HL-60 (cell line): ENCODE results near the gene KCNG1.

ENCODE experiments used
- DNase-seq, 2 experiments: peaks; one replicate each; pipeline ENCODE4 v3.0.0-alpha.2; 2010 to 2020; ENCODE audit warnings: low read depth in 1 of 2, low spot score in 1 of 2
- H3K27ac ChIP-seq: fragments of 250-450 bp; sonication (Bioruptor Pico); replicated peaks from 2 replicates; pipeline ENCODE4 v1.5.1; 2020; ENCODE audit warnings: mild to moderate bottlenecking, moderate library complexity
- H3K27me3 ChIP-seq: fragments of 250-450 bp; sonication (Bioruptor Pico); 2 replicates; pipeline ENCODE4 v1.5.1; 2021; ENCODE audit warnings: mild to moderate bottlenecking, moderate library complexity; ENCODE audit not compliant: insufficient read depth, poor library complexity, severe bottlenecking
- H3K4me3 ChIP-seq: replicated peaks from 2 replicates; pipeline ENCODE4 v1.5.1; 2011; ENCODE audit warnings: mild to moderate bottlenecking, control low read depth, low read length; ENCODE audit not compliant: insufficient read depth
- GABPA ChIP-seq: IDR thresholded peaks from 2 replicates; pipeline ENCODE4 v1.6.1; 2012; ENCODE audit warnings: low read depth
- POLR2AphosphoS5 ChIP-seq: IDR thresholded peaks from 2 replicates; pipeline ENCODE4 v1.6.1; 2012; ENCODE audit warnings: low read depth
- SPI1 ChIP-seq: IDR thresholded peaks from 2 replicates; pipeline ENCODE4 v1.6.1; 2012; ENCODE audit warnings: low read depth, mild to moderate bottlenecking, borderline replicate concordance
- TF ChIP-seq, protein P1 (sequence below): IDR thresholded peaks from 2 replicates; pipeline ENCODE4 v1.6.1; 2012; ENCODE audit warnings: low read depth; ENCODE audit not compliant: insufficient replicate concordance
- TF ChIP-seq, protein P2 (sequence below): IDR thresholded peaks from one replicate; pipeline ENCODE4 v1.5.1; 2011; ENCODE audit warnings: low read length, control low read depth, inconsistent platforms; ENCODE audit not compliant: insufficient read depth

KCNG1 gene

DNA sequence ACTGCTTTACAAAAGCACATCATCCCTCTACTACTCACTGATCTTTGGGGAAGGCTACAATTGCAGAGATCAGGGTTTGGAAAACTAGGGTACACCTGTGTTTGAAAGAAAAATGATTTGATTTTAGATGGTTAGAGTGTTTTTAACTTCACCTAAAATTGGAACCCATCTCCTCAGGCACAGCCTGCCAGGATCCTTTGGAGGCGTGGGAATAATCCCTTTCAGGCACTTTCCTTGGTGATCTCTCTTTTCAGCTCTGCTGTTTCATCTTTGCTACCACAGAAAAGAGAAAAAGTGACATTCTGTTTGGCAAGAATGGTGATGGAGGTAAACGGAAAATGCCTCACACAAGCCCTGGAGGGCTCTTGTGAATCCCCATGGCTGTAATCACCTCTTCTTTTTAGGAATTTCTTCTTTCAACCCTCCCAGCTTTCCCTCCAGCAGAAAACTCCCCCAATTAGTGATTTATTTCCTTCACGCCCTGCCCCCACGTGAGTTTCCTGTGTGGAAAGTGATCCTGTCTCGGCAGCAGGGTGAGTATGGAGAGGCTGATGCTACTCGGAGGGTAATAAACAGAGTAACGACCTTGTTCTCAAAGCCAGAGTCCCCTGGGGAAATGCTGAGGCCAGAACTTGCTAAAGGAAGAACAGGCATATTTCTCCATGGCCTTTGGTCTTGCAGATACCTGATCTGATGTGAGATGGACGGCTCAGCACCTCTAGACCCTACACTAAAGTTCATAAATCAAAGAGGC is 9.2 kb downstream of the KCNG1 start:
- no peak for DNase-seq
- TF ChIP-seq POLR2AphosphoS5, result no peak
- TF ChIP-seq, protein P1, sequence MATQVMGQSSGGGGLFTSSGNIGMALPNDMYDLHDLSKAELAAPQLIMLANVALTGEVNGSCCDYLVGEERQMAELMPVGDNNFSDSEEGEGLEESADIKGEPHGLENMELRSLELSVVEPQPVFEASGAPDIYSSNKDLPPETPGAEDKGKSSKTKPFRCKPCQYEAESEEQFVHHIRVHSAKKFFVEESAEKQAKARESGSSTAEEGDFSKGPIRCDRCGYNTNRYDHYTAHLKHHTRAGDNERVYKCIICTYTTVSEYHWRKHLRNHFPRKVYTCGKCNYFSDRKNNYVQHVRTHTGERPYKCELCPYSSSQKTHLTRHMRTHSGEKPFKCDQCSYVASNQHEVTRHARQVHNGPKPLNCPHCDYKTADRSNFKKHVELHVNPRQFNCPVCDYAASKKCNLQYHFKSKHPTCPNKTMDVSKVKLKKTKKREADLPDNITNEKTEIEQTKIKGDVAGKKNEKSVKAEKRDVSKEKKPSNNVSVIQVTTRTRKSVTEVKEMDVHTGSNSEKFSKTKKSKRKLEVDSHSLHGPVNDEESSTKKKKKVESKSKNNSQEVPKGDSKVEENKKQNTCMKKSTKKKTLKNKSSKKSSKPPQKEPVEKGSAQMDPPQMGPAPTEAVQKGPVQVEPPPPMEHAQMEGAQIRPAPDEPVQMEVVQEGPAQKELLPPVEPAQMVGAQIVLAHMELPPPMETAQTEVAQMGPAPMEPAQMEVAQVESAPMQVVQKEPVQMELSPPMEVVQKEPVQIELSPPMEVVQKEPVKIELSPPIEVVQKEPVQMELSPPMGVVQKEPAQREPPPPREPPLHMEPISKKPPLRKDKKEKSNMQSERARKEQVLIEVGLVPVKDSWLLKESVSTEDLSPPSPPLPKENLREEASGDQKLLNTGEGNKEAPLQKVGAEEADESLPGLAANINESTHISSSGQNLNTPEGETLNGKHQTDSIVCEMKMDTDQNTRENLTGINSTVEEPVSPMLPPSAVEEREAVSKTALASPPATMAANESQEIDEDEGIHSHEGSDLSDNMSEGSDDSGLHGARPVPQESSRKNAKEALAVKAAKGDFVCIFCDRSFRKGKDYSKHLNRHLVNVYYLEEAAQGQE, result no peak
- no peak for TF ChIP-seq GABPA
- TF ChIP-seq SPI1, result no peak
- TF ChIP-seq, protein P2, sequence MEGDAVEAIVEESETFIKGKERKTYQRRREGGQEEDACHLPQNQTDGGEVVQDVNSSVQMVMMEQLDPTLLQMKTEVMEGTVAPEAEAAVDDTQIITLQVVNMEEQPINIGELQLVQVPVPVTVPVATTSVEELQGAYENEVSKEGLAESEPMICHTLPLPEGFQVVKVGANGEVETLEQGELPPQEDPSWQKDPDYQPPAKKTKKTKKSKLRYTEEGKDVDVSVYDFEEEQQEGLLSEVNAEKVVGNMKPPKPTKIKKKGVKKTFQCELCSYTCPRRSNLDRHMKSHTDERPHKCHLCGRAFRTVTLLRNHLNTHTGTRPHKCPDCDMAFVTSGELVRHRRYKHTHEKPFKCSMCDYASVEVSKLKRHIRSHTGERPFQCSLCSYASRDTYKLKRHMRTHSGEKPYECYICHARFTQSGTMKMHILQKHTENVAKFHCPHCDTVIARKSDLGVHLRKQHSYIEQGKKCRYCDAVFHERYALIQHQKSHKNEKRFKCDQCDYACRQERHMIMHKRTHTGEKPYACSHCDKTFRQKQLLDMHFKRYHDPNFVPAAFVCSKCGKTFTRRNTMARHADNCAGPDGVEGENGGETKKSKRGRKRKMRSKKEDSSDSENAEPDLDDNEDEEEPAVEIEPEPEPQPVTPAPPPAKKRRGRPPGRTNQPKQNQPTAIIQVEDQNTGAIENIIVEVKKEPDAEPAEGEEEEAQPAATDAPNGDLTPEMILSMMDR, result no peak
- H3K27me3 ChIP-seq, result no peaks in the 10 kb centered on the region
- no peak overlapping the region for H3K27ac ChIP-seq
- H3K4me3 ChIP-seq, result no peak overlapping the region

DNA sequence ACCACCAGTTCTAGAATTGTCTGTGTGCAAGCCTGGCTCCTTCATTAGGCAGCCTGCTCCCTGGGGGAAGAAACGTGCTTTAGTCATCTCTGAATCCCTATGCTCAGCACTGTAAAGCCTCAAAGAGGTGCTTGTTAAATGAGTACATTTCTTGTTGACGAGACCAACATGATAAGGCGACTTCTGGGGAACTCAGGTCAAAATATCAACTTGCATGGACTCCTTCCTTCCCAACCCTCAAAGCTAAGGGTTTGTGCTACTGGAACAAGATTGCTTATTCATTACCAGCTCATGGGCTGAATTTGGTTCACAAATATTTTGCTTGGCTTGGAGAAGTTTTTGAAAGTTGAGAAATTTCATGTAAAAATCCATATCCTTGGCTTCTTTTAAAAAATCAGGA is 10.6 kb downstream of the KCNG1 start:
- Histone ChIP-seq H3K27me3 (no peaks in the 10 kb centered on the region), H3K4me3 (no peak overlapping the region), H3K27ac (no peak overlapping the region)
- TF ChIP-seq POLR2AphosphoS5, result no peak
- no peak for TF ChIP-seq GABPA
- TF ChIP-seq, protein P2, result no peak
- TF ChIP-seq, protein P1, result no peak
- no peak for TF ChIP-seq SPI1
- no peak for DNase-seq

DNA sequence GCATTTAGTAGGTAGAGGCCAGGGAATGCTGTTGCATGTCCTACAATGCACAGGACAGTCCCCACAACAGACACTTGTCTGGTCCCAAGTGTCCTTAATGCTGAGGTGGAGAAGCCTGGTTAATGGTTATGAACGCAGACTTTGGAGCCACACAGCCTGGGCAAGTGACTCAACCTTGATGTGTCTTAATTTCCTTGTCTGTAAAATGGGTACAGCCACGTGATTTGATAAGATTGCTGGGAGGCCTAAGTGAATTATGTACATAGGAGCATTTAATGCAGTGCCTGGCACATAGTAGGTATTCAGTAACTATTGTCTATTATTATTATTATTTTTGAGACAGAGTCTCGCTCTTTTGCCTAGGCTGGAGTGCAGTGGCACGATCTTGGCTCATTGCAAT is 11.4 kb downstream of the KCNG1 start:
- Histone ChIP-seq H3K27ac (no peak overlapping the region), H3K4me3 (no peak overlapping the region), H3K27me3 (no peaks in the 10 kb centered on the region)
- DNase-seq, result no peak
- TF ChIP-seq, protein P1, result no peak
- TF ChIP-seq GABPA, result no peak

DNA sequence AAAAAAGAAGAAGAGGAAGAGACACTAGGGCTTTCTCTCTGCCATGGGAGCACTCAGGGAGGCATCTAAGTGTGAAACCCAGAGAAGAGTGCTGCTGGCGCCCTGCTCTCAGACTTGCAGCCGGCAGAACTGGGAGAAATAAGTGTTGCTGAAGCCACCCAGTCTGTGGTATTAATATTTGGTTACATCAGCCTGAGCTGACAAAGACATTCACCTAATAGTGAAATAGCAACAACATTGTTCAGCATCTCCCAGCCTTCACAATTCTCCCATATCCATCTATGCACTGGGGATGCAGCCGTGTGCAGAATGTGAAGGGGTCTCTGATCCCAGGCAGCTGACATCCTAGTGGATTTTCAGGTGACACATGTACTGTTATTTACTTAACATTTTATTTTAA is 12.0 kb downstream of the KCNG1 start:
- Histone ChIP-seq H3K27ac (no peak overlapping the region), H3K27me3 (no peaks in the 10 kb centered on the region), H3K4me3 (no peak overlapping the region)
- no peak for DNase-seq
- no peak for TF ChIP-seq GABPA
- TF ChIP-seq, protein P1, result no peak
